Measurements from ENCODE around the gene CORO2A.
A peak's percentile ranks its signal among the peaks of the same experiment; 100 is the strongest.

CORO2A gene

GRCh38 chr9:98101416-98101815 is 91.0 kb downstream of the CORO2A start:
- Histone ChIP-seq H3K4me2 (ENCODE audit: insufficient read depth, low read length) (peak overlapping the region; percentile 47), H3K9ac (ENCODE audit: low read depth, low read length) (peak overlapping the region; percentile 56), H3K4me3 (ENCODE audit: low read depth in 1 of 2, low read length in 2 of 2) (0 out of 4 replicates have a peak overlapping the region, but pooled peaks of 1 of the 2 experiments have one; percentile 12), H3K9me3 (ENCODE audit: insufficient read depth, low read length, severe bottlenecking) (no peaks in the 10 kb centered on the region), H3K36me3 (ENCODE audit: insufficient read depth, low read length) (peaks cover 57% of the 10 kb centered on the region), H4K20me1 (ENCODE audit: insufficient read depth, low read length) (no peaks in the 10 kb centered on the region), H2AFZ (ENCODE audit: low read depth, low read length) (no peak overlapping the region), H3K27me3 (ENCODE audit: insufficient read depth, low read length, poor library complexity) (no peaks in the 10 kb centered on the region), H3K4me1 (ENCODE audit: insufficient read depth, low read length) (peaks cover 58% of the 10 kb centered on the region), H3K79me2 (ENCODE audit: insufficient read depth, low read length) (peaks cover 51% of the 10 kb centered on the region), H3K27ac (ENCODE audit: low read length) (peak overlapping the region; percentile 94)
- TF ChIP-seq, protein P1, sequence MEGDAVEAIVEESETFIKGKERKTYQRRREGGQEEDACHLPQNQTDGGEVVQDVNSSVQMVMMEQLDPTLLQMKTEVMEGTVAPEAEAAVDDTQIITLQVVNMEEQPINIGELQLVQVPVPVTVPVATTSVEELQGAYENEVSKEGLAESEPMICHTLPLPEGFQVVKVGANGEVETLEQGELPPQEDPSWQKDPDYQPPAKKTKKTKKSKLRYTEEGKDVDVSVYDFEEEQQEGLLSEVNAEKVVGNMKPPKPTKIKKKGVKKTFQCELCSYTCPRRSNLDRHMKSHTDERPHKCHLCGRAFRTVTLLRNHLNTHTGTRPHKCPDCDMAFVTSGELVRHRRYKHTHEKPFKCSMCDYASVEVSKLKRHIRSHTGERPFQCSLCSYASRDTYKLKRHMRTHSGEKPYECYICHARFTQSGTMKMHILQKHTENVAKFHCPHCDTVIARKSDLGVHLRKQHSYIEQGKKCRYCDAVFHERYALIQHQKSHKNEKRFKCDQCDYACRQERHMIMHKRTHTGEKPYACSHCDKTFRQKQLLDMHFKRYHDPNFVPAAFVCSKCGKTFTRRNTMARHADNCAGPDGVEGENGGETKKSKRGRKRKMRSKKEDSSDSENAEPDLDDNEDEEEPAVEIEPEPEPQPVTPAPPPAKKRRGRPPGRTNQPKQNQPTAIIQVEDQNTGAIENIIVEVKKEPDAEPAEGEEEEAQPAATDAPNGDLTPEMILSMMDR (IDR thresholded peaks at IDR 0.05; ENCODE audit: borderline replicate concordance, extremely low read depth, low read length, poor library complexity, severe bottlenecking) = no peak
- TF ChIP-seq EZH2 (IDR thresholded peaks at IDR 0.05; ENCODE audit: borderline replicate concordance, low read depth, low read length, severe bottlenecking) = no peak
- ATAC-seq (ENCODE audit: insufficient read depth, low read depth) (0 out of 3 replicates have a peak, but pooled peaks have one; percentile 1), DNase-seq (no peak)

DNA sequence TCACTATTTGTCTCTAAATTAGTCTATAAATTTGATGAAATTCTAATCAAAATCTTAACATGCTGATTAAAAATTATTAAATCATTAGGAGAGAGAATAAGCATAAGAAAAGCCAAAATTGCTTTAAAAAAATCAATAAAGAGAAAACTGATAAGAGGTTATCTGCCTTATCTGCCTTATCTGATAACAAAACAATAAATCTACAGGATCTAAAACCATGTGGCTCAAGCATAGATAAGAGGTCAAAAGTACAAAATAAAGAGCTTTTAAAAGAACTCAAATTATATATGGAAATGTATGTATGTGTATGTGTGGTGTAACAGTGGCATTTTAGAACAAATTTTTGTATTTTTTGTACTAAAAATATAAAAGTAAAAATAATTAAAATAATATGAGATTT is 92.0 kb downstream of the CORO2A start:
- DNase-seq = no peak
- H3K4me2 ChIP-seq (ENCODE audit: insufficient read depth, low read length) = no peak overlapping the region
- H3K4me3 ChIP-seq (ENCODE audit: low read depth in 1 of 2, low read length in 2 of 2) = no peak overlapping the region
- H3K27ac ChIP-seq (ENCODE audit: low read length) = peak overlapping the region; percentile 44
- TF ChIP-seq EZH2 (IDR thresholded peaks at IDR 0.05; ENCODE audit: borderline replicate concordance, low read depth, low read length, severe bottlenecking) = no peak
- TF ChIP-seq, protein P1 (IDR thresholded peaks at IDR 0.05; ENCODE audit: borderline replicate concordance, extremely low read depth, low read length, poor library complexity, severe bottlenecking) = no peak
- H3K27me3 ChIP-seq (ENCODE audit: insufficient read depth, low read length, poor library complexity) = no peaks in the 10 kb centered on the region
- no peaks in the 10 kb centered on the region for H4K20me1 ChIP-seq (ENCODE audit: insufficient read depth, low read length)
- no peak overlapping the region for H2AFZ ChIP-seq (ENCODE audit: low read depth, low read length)
- H3K9ac ChIP-seq (ENCODE audit: low read depth, low read length) = no peak overlapping the region
- H3K79me2 ChIP-seq (ENCODE audit: insufficient read depth, low read length) = peaks cover 42% of the 10 kb centered on the region
- no peak for ATAC-seq (ENCODE audit: insufficient read depth, low read depth)
- peaks cover 49% of the 10 kb centered on the region for H3K4me1 ChIP-seq (ENCODE audit: insufficient read depth, low read length)
- H3K9me3 ChIP-seq (ENCODE audit: insufficient read depth, low read length, severe bottlenecking) = no peaks in the 10 kb centered on the region
- H3K36me3 ChIP-seq (ENCODE audit: insufficient read depth, low read length) = peaks cover 57% of the 10 kb centered on the region

GRCh38 chr9:98099898-98100297 is 92.5 kb downstream of the CORO2A start:
- Histone ChIP-seq H3K27me3 (ENCODE audit: insufficient read depth, low read length, poor library complexity) (no peaks in the 10 kb centered on the region), H3K9ac (ENCODE audit: low read depth, low read length) (no peak overlapping the region), H3K79me2 (ENCODE audit: insufficient read depth, low read length) (peaks cover 36% of the 10 kb centered on the region), H2AFZ (ENCODE audit: low read depth, low read length) (no peak overlapping the region), H3K36me3 (ENCODE audit: insufficient read depth, low read length) (peaks cover 57% of the 10 kb centered on the region), H4K20me1 (ENCODE audit: insufficient read depth, low read length) (no peaks in the 10 kb centered on the region), H3K27ac (ENCODE audit: low read length) (peak overlapping the region; percentile 44), H3K4me3 (ENCODE audit: low read depth in 1 of 2, low read length in 2 of 2) (no peak overlapping the region), H3K9me3 (ENCODE audit: insufficient read depth, low read length, severe bottlenecking) (no peaks in the 10 kb centered on the region), H3K4me2 (ENCODE audit: insufficient read depth, low read length) (no peak overlapping the region), H3K4me1 (ENCODE audit: insufficient read depth, low read length) (peaks cover 44% of the 10 kb centered on the region)
- TF ChIP-seq, protein P1 (IDR thresholded peaks at IDR 0.05; ENCODE audit: borderline replicate concordance, extremely low read depth, low read length, poor library complexity, severe bottlenecking) = no peak
- TF ChIP-seq EZH2 (IDR thresholded peaks at IDR 0.05; ENCODE audit: borderline replicate concordance, low read depth, low read length, severe bottlenecking) = no peak
- DNase-seq (no peak), ATAC-seq (ENCODE audit: insufficient read depth, low read depth) (no peak)

DNA sequence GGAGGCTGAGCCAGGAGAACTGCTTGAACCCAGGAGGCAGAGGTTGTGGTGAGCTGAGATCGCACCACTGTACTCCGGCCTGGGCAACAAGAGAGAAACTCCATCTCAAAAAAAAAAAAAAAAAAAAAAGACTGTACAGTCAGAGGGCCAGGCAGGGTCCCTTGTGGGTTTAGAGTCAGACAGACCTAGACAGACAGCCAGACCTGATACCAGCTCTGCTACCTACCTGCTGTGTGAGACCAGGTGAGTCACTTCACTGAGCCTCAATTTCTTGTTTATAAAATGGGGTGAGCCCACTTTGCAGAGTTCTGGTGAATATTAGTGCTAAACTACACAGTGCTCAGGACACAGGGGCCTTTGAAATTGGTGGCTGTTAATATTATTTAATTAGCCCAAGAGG is 93.1 kb downstream of the CORO2A start:
- H4K20me1 ChIP-seq (ENCODE audit: insufficient read depth, low read length) = no peaks in the 10 kb centered on the region
- H3K79me2 ChIP-seq (ENCODE audit: insufficient read depth, low read length) = peaks cover 31% of the 10 kb centered on the region
- H3K36me3 ChIP-seq (ENCODE audit: insufficient read depth, low read length) = peaks cover 57% of the 10 kb centered on the region
- no peak overlapping the region for H2AFZ ChIP-seq (ENCODE audit: low read depth, low read length)
- ATAC-seq (ENCODE audit: insufficient read depth, low read depth) (no peak), DNase-seq (no peak)
- TF ChIP-seq, protein P1 (IDR thresholded peaks at IDR 0.05; ENCODE audit: borderline replicate concordance, extremely low read depth, low read length, poor library complexity, severe bottlenecking) = no peak
- no peak for TF ChIP-seq EZH2 (IDR thresholded peaks at IDR 0.05; ENCODE audit: borderline replicate concordance, low read depth, low read length, severe bottlenecking)
- peaks cover 38% of the 10 kb centered on the region for H3K4me1 ChIP-seq (ENCODE audit: insufficient read depth, low read length)
- H3K27ac ChIP-seq (ENCODE audit: low read length) = peak overlapping the region; percentile 44
- H3K9me3 ChIP-seq (ENCODE audit: insufficient read depth, low read length, severe bottlenecking) = no peaks in the 10 kb centered on the region
- H3K27me3 ChIP-seq (ENCODE audit: insufficient read depth, low read length, poor library complexity) = no peaks in the 10 kb centered on the region
- H3K9ac ChIP-seq (ENCODE audit: low read depth, low read length) = no peak overlapping the region
- H3K4me3 ChIP-seq (ENCODE audit: low read depth in 1 of 2, low read length in 2 of 2) = no peak overlapping the region
- H3K4me2 ChIP-seq (ENCODE audit: insufficient read depth, low read length) = no peak overlapping the region
